Measurements from ENCODE around the gene TTI1.

DNA sequence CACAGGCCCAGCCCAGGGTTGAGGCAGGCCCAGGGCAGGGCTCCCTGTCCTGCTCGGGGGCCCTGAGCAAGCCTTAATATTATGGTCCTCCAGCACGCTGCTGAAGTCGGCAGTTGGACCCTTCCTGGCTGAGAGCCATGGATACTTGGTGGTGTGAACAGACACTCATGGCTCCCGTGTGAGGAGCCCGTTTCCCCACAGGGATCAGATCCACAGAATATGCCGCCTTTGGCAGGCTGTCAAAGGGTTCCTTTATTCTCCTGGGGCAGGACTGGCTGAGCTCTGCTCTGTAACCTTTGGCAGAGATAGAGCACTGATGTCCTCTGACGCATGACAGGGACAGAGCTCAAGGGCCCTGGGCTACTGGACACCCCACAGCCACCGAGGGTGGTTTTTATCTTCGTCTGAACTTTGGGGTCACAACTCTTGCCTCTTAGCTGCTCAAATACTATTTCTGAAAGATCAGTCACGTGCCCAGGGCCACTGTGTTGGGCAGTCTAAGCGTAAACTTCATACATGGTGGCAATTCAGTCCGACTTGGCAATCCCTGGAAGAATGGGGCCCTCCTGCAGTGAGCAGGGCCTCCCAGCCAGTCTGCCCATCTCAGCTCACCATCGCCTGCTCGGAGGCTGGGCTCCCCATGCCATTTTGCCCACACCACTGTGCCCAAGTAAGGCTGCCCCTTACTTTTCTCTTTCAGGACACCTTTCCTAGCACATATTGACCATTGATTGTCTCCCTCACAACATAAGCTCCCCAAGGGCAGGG, 49.1 kb downstream of the TTI1 start:
- TF ChIP-seq, protein P1, sequence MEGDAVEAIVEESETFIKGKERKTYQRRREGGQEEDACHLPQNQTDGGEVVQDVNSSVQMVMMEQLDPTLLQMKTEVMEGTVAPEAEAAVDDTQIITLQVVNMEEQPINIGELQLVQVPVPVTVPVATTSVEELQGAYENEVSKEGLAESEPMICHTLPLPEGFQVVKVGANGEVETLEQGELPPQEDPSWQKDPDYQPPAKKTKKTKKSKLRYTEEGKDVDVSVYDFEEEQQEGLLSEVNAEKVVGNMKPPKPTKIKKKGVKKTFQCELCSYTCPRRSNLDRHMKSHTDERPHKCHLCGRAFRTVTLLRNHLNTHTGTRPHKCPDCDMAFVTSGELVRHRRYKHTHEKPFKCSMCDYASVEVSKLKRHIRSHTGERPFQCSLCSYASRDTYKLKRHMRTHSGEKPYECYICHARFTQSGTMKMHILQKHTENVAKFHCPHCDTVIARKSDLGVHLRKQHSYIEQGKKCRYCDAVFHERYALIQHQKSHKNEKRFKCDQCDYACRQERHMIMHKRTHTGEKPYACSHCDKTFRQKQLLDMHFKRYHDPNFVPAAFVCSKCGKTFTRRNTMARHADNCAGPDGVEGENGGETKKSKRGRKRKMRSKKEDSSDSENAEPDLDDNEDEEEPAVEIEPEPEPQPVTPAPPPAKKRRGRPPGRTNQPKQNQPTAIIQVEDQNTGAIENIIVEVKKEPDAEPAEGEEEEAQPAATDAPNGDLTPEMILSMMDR (IDR thresholded peaks at IDR 0.05) = no peak
- TF ChIP-seq POLR2A (IDR thresholded peaks at IDR 0.05) (no peak), EP300 (IDR thresholded peaks at IDR 0.05) (no peak)

Data from ovary (tissue), 3 donors.